ENCODE measurements around the gene SLC51B. TPM values are rescaled to one million over a fixed set of nuclear protein-coding genes. Genes with fewer than 3 reads are reported as not detected.
"Not testable (repeated sequence)": the region's sequence is repeated elsewhere in the genome, so short reads cannot be mapped to it uniquely, and the experiment has no call there.

SLC51B gene
- total and polyA plus RNA-seq, 9 of the 15 experiments (the other 6 are each of a cell fraction or from before 2014, with no cell fraction given): not detected

DNA sequence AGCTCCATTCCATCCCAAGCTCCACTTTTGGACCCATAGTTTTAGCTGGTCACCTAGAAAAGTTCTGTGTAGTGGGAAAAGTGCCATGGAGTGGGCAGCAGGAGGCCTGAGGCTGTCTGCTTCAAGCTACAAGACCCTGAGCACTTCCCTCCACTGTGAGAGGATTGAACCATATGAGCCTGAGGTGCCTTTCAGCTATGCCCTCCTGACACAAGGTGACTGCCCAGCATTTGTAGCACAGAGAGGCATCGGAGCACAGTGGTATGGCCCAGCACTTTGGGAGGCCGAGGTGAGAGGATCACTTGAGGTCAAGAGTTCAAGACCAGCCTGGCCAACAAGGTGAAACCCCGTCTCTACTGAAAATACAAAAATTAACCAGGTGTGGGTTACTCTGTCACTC, 27.4 kb downstream of the SLC51B start:
- DNase-seq (ENCODE audit: extremely low read depth in 1 of 4, low spot score in 3 of 4) (no peak), ATAC-seq (no peak), FAIRE-seq (no peak)
- Histone ChIP-seq H2AFZ (ENCODE audit: low read depth, low read length) (no peak overlapping the region), H3K9ac (ENCODE audit: insufficient read depth in 1 of 2, low read depth in 2 of 2, low read length in 2 of 2) (no peak overlapping the region), H3K79me2 (ENCODE audit: control insufficient read depth, insufficient read depth, low read length) (no peaks in the 10 kb centered on the region), H4K20me1 (replicated peaks; ENCODE audit: control insufficient read depth, insufficient read depth, low read length) (0 out of 2 replicates have a peak, but pooled peaks cover 3% of the 10 kb centered on the region), H3K4me3 (no peak overlapping the region), H3K36me3 (ENCODE audit: control insufficient read depth, insufficient read depth, low read length) (no peaks in the 10 kb centered on the region), H3K27me3 (ENCODE audit: control insufficient read depth in 2 of 2, insufficient read depth in 2 of 2, low read length in 2 of 2) (peaks cover 3 to 24% of the 10 kb centered on the region in 2 experiments; a peak in 3 of 5 replicates), H3K9me1 (ENCODE audit: control insufficient read depth, insufficient read depth, low read length) (no peaks in the 10 kb centered on the region), H3K4me2 (ENCODE audit: insufficient read depth, low read length) (no peak overlapping the region), H3K27ac (ENCODE audit: extremely low read depth, low read depth, low read length) (no peak overlapping the region), H3K4me1 (replicated peaks in 1 of 2; ENCODE audit: control insufficient read depth in 2 of 2, insufficient read depth in 2 of 2, low read length in 2 of 2) (peaks cover 0 to 16% of the 10 kb centered on the region in 2 experiments; a peak in 2 of 5 replicates), H3K9me3 (replicated peaks; ENCODE audit: control insufficient read depth, insufficient read depth, low read depth, low read length) (no peaks in the 10 kb centered on the region; the same call in 1 of the 2 replicates)
- ChIA-PET CTCF (ENCODE audit: low intra/inter-chr PET ratio) (no interaction called here), POLR2A (interaction anchor here (0.9 to 1.0 kb wide), 2 partner anchors 12 to 232 kb away, joined by 3 to 4 read pairs; partner anchors contain the start of gene RNU5B-1)
- intact Hi-C loops (cut with micrococcal nuclease): no loop called here
- WGBS (ENCODE audit: insufficient coverage, low coverage, missing lambda C conversion rate): 0% methylated on average over 2 of the region's 3 CpGs
- TF ChIP-seq PTRF (tag; IDR thresholded peaks at IDR 0.05): no peak
- TF ChIP-seq, protein P1, sequence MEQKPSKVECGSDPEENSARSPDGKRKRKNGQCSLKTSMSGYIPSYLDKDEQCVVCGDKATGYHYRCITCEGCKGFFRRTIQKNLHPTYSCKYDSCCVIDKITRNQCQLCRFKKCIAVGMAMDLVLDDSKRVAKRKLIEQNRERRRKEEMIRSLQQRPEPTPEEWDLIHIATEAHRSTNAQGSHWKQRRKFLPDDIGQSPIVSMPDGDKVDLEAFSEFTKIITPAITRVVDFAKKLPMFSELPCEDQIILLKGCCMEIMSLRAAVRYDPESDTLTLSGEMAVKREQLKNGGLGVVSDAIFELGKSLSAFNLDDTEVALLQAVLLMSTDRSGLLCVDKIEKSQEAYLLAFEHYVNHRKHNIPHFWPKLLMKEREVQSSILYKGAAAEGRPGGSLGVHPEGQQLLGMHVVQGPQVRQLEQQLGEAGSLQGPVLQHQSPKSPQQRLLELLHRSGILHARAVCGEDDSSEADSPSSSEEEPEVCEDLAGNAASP (IDR thresholded peaks at IDR 0.05): no peak
- no peak for TF ChIP-seq ZNF699 (CRISPR knock-in tag; IDR thresholded peaks at IDR 0.05; ENCODE audit: insufficient replicate concordance)
- TF ChIP-seq, protein P2, sequence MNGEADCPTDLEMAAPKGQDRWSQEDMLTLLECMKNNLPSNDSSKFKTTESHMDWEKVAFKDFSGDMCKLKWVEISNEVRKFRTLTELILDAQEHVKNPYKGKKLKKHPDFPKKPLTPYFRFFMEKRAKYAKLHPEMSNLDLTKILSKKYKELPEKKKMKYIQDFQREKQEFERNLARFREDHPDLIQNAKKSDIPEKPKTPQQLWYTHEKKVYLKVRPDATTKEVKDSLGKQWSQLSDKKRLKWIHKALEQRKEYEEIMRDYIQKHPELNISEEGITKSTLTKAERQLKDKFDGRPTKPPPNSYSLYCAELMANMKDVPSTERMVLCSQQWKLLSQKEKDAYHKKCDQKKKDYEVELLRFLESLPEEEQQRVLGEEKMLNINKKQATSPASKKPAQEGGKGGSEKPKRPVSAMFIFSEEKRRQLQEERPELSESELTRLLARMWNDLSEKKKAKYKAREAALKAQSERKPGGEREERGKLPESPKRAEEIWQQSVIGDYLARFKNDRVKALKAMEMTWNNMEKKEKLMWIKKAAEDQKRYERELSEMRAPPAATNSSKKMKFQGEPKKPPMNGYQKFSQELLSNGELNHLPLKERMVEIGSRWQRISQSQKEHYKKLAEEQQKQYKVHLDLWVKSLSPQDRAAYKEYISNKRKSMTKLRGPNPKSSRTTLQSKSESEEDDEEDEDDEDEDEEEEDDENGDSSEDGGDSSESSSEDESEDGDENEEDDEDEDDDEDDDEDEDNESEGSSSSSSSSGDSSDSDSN (IDR thresholded peaks at IDR 0.05; ENCODE audit: borderline replicate concordance in 1 of 2, low read depth in 2 of 2, low read length in 2 of 2): no peak
- TF ChIP-seq KDM5B (IDR thresholded peaks at IDR 0.05; ENCODE audit: insufficient replicate concordance, low read depth, low read length): no peak
- TF ChIP-seq EP400 (IDR thresholded peaks at IDR 0.05): no peak
- no TSS peak for BruUV-seq (replicated peaks)
- in situ Hi-C loops (cut with MboI): no loop called here

DNA sequence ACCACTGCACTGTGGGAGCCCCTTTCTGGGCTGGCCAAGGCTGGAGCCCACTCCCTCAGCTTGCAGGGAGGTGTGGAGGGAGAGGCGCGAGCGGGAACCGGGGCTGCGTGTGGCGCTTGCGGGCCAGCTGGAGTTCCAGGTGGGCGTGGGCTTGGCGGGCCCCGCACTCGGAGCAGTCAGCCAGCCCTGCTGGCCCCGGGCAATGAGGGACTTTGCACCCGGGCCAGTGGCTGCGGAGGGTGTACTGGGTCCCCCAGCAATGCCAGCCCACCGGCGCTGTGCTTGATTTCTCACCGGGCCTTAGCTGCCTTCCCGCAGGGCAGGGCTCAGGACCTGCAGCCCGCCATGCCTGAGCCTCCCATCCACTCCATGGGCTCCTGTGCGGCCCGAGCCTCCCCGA, 29.8 kb downstream of the SLC51B start:
- CTCF ChIA-PET (ENCODE audit: low intra/inter-chr PET ratio); H3K4me3 ChIP-seq; ATAC-seq; H3K9me1 ChIP-seq (ENCODE audit: control insufficient read depth, insufficient read depth, low read length); FAIRE-seq; intact Hi-C loops (cut with micrococcal nuclease); H2AFZ ChIP-seq (ENCODE audit: low read depth, low read length); BruUV-seq (replicated peaks); H4K20me1 ChIP-seq (replicated peaks; ENCODE audit: control insufficient read depth, insufficient read depth, low read length); H3K9me3 ChIP-seq (replicated peaks; ENCODE audit: control insufficient read depth, insufficient read depth, low read depth, low read length); H3K79me2 ChIP-seq (ENCODE audit: control insufficient read depth, insufficient read depth, low read length); H3K36me3 ChIP-seq (ENCODE audit: control insufficient read depth, insufficient read depth, low read length); H3K9ac ChIP-seq (ENCODE audit: insufficient read depth in 1 of 2, low read depth in 2 of 2, low read length in 2 of 2); H3K27ac ChIP-seq (ENCODE audit: extremely low read depth, low read depth, low read length); in situ Hi-C loops (cut with MboI); H3K4me2 ChIP-seq (ENCODE audit: insufficient read depth, low read length); DNase-seq (ENCODE audit: extremely low read depth in 1 of 4, low spot score in 3 of 4): not testable (repeated sequence)
- POLR2A ChIA-PET: interaction anchor here (0.9 kb wide), 1 partner anchor 9 kb away, joined by 4 read pairs; no protein-coding TSS in a partner anchor
- Histone ChIP-seq H3K27me3 (ENCODE audit: control insufficient read depth in 2 of 2, insufficient read depth in 2 of 2, low read length in 2 of 2) (peaks cover 4 to 22% of the 10 kb centered on the region in 2 experiments; a peak in 3 of 5 replicates), H3K4me1 (replicated peaks in 1 of 2; ENCODE audit: control insufficient read depth in 2 of 2, insufficient read depth in 2 of 2, low read length in 2 of 2) (peaks cover 0 to 16% of the 10 kb centered on the region in 2 experiments; a peak in 2 of 5 replicates)
- 40% methylated on average over 5 of the region's 22 CpGs for WGBS (ENCODE audit: insufficient coverage, low coverage, missing lambda C conversion rate)
